HepG2 (cell line): Measurements from ENCODE around the gene GPR65. TPM values are rescaled to one million over a fixed set of nuclear protein-coding genes. Genes with fewer than 3 reads are reported as not detected.
A peak's percentile ranks its signal among the peaks of the same experiment; 100 is the strongest.

Experiments
- AHR ChIP-seq: IDR thresholded peaks from 2 replicates; pipeline ENCODE4 v1.6.1; 2018; ENCODE audit warnings: missing genetic modification reagents, missing compliant biosample characterization
- CENPX ChIP-seq: sonication (generic); formaldehyde crosslinking; IDR thresholded peaks from 2 replicates; pipeline ENCODE4 v1.9.0; 2021; ENCODE audit warnings: mild to moderate bottlenecking, missing genetic modification reagents, moderate library complexity
- EEA1 ChIP-seq: sonication (generic); formaldehyde crosslinking; IDR thresholded peaks from 2 replicates; pipeline ENCODE4 v1.5.1; 2020; ENCODE audit warnings: mild to moderate bottlenecking, missing genetic modification reagents, borderline replicate concordance
- GZF1 ChIP-seq: sonication (generic); formaldehyde crosslinking; IDR thresholded peaks from 2 replicates; pipeline ENCODE4 v1.5.1; 2020; ENCODE audit warnings: mild to moderate bottlenecking, missing genetic modification reagents
- HNRNPK ChIP-seq: fragments of 200-400 bp; formaldehyde crosslinking; IDR thresholded peaks from 2 replicates; pipeline ENCODE4 v1.6.1; 2018; ENCODE audit warnings: low read length, low read depth, moderate library complexity, mild to moderate bottlenecking; ENCODE audit not compliant: poor library complexity, severe bottlenecking
- IKZF4 ChIP-seq: sonication (generic); formaldehyde crosslinking; IDR thresholded peaks from 2 replicates; pipeline ENCODE4 v1.5.1; 2020; ENCODE audit warnings: borderline replicate concordance, mild to moderate bottlenecking, low read depth, missing genetic modification reagents; ENCODE audit errors: not compliant biosample characterization
- KLF6 ChIP-seq: IDR thresholded peaks from 2 replicates; pipeline ENCODE4 v1.8.0; 2016; ENCODE audit warnings: missing biosample characterization, missing genetic modification reagents
- MATR3 ChIP-seq: sonication (generic); formaldehyde crosslinking; IDR thresholded peaks from 2 replicates; pipeline ENCODE4 v1.4.0; 2020; ENCODE audit warnings: missing genetic modification reagents
- NFYC ChIP-seq: IDR thresholded peaks from 2 replicates; pipeline ENCODE4 v1.6.1; 2016; ENCODE audit warnings: missing genetic modification reagents, missing compliant biosample characterization
- SAFB2 ChIP-seq: sonication (generic); formaldehyde crosslinking; IDR thresholded peaks from 2 replicates; pipeline ENCODE4 v1.5.1; 2020; ENCODE audit warnings: missing genetic modification reagents, low read depth, mild to moderate bottlenecking, borderline replicate concordance
- SALL2 ChIP-seq: sonication (generic); formaldehyde crosslinking; IDR thresholded peaks from 2 replicates; pipeline ENCODE4 v1.8.1; 2023; ENCODE audit warnings: mild to moderate bottlenecking, missing genetic modification reagents, inconsistent platforms
- TCF7L2 ChIP-seq: IDR thresholded peaks from 2 replicates; pipeline ENCODE4 v1.6.1; 2011; ENCODE audit warnings: mild to moderate bottlenecking, low read depth, low read length, moderate library complexity
- ZBTB38 ChIP-seq: sonication (generic); formaldehyde crosslinking; IDR thresholded peaks from 2 replicates; pipeline ENCODE4 v1.5.1; 2020; ENCODE audit warnings: mild to moderate bottlenecking, missing genetic modification reagents
- ZNF160 ChIP-seq: sonication (generic); formaldehyde crosslinking; IDR thresholded peaks from 2 replicates; pipeline ENCODE4 v1.8.0; 2022; ENCODE audit warnings: mild to moderate bottlenecking, inconsistent platforms, missing genetic modification reagents
- polyA plus RNA-seq, 8 experiments: library from polyadenylated mRNA; depleted of rRNA in 3 of 8; stranded (reverse) in 7 of 8; unstranded in 1 of 8; fragments of >200 nt; fragmentation: Illumina TruSeq in 4 of 8; extraction: Trizol in 4 of 8; gene quantifications; 2 replicates each; pipeline versions ENCODE4 v1.2.1 to v1.2.3, GENCODE V29; 2011 to 2016; ENCODE audit warnings: low read depth in 4 of 8, missing spikeins in 1 of 8, mixed read lengths in 1 of 8; ENCODE audit not compliant: insufficient read depth in 1 of 8
- total RNA-seq, 5 experiments: library from RNA; depleted of rRNA; stranded (reverse); fragments of >200 nt; fragmentation: Illumina TruSeq; extraction: Trizol; gene quantifications; 2 replicates each; pipeline ENCODE4 v1.2.3, GENCODE V29; 2016; ENCODE audit warnings: low read depth in 1 of 5
- TF ChIP-seq, protein P1 (sequence below): sonication (generic); formaldehyde crosslinking; IDR thresholded peaks from 2 replicates; pipeline ENCODE4 v1.4.0; 2020; ENCODE audit warnings: mild to moderate bottlenecking, missing genetic modification reagents, borderline replicate concordance
- TF ChIP-seq, protein P2 (sequence below): sonication (generic); formaldehyde crosslinking; IDR thresholded peaks from 2 replicates; pipeline ENCODE4 v1.4.0; 2020; ENCODE audit warnings: missing genetic modification reagents; ENCODE audit errors: not compliant biosample characterization
- TF ChIP-seq, protein P3 (sequence below), 2 experiments: sonication (generic) in 1 of 2; formaldehyde crosslinking in 1 of 2; IDR thresholded peaks; 2 replicates each; pipeline versions ENCODE4 v1.4.0 to v1.6.1; 2018 to 2020; ENCODE audit warnings: missing genetic modification reagents in 2 of 2, borderline replicate concordance in 1 of 2, low read depth in 1 of 2, mild to moderate bottlenecking in 1 of 2, missing biosample characterization in 1 of 2
- TF ChIP-seq, protein P4 (sequence below): sonication (generic); formaldehyde crosslinking; conservative IDR thresholded peaks from 2 replicates; pipeline ENCODE4 v1.4.0; 2020; ENCODE audit warnings: mild to moderate bottlenecking, missing genetic modification reagents, moderate library complexity

Gene GPR65
- total and polyA plus RNA-seq, 2 of the 13 experiments (the other 11 are each of a cell fraction or from before 2014, with no cell fraction given) = not detected

DNA sequence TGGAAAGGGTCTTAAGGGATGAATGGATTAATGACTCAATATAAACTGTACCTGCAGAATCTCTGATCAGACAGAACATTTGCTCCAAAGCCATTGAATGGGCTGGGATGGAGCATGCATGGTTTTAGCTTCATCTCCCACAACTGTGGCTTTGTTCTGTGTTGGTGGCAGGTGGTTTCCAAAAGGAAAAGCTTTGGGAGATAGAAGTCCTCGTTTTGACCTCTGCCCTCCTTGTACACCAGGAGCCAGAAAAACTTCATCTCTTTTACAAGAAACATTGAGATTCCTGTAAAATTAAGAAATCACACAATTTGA lies 39.5 kb downstream of the GPR65 start (continued):
- TF ChIP-seq, protein P1, sequence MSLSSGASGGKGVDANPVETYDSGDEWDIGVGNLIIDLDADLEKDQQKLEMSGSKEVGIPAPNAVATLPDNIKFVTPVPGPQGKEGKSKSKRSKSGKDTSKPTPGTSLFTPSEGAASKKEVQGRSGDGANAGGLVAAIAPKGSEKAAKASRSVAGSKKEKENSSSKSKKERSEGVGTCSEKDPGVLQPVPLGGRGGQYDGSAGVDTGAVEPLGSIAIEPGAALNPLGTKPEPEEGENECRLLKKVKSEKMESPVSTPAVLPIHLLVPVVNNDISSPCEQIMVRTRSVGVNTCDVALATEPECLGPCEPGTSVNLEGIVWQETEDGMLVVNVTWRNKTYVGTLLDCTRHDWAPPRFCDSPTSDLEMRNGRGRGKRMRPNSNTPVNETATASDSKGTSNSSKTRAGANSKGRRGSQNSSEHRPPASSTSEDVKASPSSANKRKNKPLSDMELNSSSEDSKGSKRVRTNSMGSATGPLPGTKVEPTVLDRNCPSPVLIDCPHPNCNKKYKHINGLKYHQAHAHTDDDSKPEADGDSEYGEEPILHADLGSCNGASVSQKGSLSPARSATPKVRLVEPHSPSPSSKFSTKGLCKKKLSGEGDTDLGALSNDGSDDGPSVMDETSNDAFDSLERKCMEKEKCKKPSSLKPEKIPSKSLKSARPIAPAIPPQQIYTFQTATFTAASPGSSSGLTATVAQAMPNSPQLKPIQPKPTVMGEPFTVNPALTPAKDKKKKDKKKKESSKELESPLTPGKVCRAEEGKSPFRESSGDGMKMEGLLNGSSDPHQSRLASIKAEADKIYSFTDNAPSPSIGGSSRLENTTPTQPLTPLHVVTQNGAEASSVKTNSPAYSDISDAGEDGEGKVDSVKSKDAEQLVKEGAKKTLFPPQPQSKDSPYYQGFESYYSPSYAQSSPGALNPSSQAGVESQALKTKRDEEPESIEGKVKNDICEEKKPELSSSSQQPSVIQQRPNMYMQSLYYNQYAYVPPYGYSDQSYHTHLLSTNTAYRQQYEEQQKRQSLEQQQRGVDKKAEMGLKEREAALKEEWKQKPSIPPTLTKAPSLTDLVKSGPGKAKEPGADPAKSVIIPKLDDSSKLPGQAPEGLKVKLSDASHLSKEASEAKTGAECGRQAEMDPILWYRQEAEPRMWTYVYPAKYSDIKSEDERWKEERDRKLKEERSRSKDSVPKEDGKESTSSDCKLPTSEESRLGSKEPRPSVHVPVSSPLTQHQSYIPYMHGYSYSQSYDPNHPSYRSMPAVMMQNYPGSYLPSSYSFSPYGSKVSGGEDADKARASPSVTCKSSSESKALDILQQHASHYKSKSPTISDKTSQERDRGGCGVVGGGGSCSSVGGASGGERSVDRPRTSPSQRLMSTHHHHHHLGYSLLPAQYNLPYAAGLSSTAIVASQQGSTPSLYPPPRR (CRISPR knock-in tag) = no peak
- TF ChIP-seq TCF7L2 = no peak
- no peak for TF ChIP-seq CENPX (CRISPR knock-in tag)
- TF ChIP-seq, protein P2, sequence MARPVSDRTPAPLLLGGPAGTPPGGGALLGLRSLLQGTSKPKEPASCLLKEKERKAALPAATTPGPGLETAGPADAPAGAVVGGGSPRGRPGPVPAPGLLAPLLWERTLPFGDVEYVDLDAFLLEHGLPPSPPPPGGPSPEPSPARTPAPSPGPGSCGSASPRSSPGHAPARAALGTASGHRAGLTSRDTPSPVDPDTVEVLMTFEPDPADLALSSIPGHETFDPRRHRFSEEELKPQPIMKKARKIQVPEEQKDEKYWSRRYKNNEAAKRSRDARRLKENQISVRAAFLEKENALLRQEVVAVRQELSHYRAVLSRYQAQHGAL (CRISPR knock-in tag) = no peak
- no peak for TF ChIP-seq HNRNPK
- TF ChIP-seq MATR3 (CRISPR knock-in tag) = no peak
- TF ChIP-seq GZF1 (CRISPR knock-in tag) = no peak
- TF ChIP-seq ZBTB38 (CRISPR knock-in tag) = no peak
- TF ChIP-seq ZNF160 (CRISPR knock-in tag) = no peak
- no peak for TF ChIP-seq AHR (CRISPR knock-in tag)
- TF ChIP-seq EEA1 (CRISPR knock-in tag) = no peak
- TF ChIP-seq SALL2 (CRISPR knock-in tag) = no peak
- TF ChIP-seq IKZF4 = no peak
- TF ChIP-seq KLF6 = no peak
- no peak for TF ChIP-seq NFYC (CRISPR knock-in tag)
- TF ChIP-seq, protein P3, sequence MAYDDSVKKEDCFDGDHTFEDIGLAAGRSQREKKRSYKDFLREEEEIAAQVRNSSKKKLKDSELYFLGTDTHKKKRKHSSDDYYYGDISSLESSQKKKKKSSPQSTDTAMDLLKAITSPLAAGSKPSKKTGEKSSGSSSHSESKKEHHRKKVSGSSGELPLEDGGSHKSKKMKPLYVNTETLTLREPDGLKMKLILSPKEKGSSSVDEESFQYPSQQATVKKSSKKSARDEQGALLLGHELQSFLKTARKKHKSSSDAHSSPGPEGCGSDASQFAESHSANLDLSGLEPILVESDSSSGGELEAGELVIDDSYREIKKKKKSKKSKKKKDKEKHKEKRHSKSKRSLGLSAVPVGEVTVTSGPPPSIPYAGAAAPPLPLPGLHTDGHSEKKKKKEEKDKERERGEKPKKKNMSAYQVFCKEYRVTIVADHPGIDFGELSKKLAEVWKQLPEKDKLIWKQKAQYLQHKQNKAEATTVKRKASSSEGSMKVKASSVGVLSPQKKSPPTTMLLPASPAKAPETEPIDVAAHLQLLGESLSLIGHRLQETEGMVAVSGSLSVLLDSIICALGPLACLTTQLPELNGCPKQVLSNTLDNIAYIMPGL (CRISPR knock-in tag; IDR thresholded peaks at IDR 0.05; ENCODE audit: borderline replicate concordance in 1 of 2, low read depth in 1 of 2) = peak; percentile 15 to 18; a peak in 1 of 4 replicates
- no peak for TF ChIP-seq SAFB2 (CRISPR knock-in tag)
- TF ChIP-seq, protein P4, sequence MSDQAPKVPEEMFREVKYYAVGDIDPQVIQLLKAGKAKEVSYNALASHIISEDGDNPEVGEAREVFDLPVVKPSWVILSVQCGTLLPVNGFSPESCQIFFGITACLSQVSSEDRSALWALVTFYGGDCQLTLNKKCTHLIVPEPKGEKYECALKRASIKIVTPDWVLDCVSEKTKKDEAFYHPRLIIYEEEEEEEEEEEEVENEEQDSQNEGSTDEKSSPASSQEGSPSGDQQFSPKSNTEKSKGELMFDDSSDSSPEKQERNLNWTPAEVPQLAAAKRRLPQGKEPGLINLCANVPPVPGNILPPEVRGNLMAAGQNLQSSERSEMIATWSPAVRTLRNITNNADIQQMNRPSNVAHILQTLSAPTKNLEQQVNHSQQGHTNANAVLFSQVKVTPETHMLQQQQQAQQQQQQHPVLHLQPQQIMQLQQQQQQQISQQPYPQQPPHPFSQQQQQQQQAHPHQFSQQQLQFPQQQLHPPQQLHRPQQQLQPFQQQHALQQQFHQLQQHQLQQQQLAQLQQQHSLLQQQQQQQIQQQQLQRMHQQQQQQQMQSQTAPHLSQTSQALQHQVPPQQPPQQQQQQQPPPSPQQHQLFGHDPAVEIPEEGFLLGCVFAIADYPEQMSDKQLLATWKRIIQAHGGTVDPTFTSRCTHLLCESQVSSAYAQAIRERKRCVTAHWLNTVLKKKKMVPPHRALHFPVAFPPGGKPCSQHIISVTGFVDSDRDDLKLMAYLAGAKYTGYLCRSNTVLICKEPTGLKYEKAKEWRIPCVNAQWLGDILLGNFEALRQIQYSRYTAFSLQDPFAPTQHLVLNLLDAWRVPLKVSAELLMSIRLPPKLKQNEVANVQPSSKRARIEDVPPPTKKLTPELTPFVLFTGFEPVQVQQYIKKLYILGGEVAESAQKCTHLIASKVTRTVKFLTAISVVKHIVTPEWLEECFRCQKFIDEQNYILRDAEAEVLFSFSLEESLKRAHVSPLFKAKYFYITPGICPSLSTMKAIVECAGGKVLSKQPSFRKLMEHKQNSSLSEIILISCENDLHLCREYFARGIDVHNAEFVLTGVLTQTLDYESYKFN (CRISPR knock-in tag) = peak; percentile 59
